Stomach (tissue), 4 donors: Measurements from ENCODE around the gene GPATCH2.

Experiments
- CTCF ChIP-seq, 7 experiments: fragments of 450-650 bp in 4 of 7; fragments of 200-600 bp in 3 of 7; sonication (generic) in 3 of 7; IDR thresholded peaks; one replicate each; pipeline ENCODE4 v1.5.1; 2016 to 2019; ENCODE audit warnings: antibody characterized with exemption in 7 of 7, control low read depth in 2 of 7, mild to moderate bottlenecking in 1 of 7
- EP300 ChIP-seq: sonication (generic); formaldehyde crosslinking; IDR thresholded peaks from one replicate; pipeline ENCODE4 v1.6.1; 2017; ENCODE audit warnings: antibody characterized with exemption
- POLR2A ChIP-seq, 4 donors: fragments of 450-650 bp; IDR thresholded peaks; one replicate each; pipeline ENCODE4 v1.6.1; 2016; ENCODE audit warnings: antibody characterized with exemption in 4 of 4, control low read depth in 2 of 4, mild to moderate bottlenecking in 1 of 4, moderate library complexity in 1 of 4
- POLR2AphosphoS5 ChIP-seq, 3 donors: sonication (generic); formaldehyde crosslinking; IDR thresholded peaks; one replicate each; pipeline ENCODE4 v1.6.1; 2016; ENCODE audit warnings: antibody characterized with exemption in 3 of 3

- no peak for TF ChIP-seq POLR2A (IDR thresholded peaks at IDR 0.05)
- TF ChIP-seq POLR2AphosphoS5 (IDR thresholded peaks at IDR 0.05), result no peak
- no peak for TF ChIP-seq CTCF (IDR thresholded peaks at IDR 0.05)
- no peak for TF ChIP-seq EP300
Observed at GRCh38 chr1:217564833-217565232, 66.1 kb downstream of the GPATCH2 start.
